Nucleus accumbens (tissue), 56 donors: Measurements from ENCODE around the gene MRPL34.
"Not testable (repeated sequence)": the region's sequence is repeated elsewhere in the genome, so short reads cannot be mapped to it uniquely, and the experiment has no call there.

Experiments used
- DNase-seq, 56 donors: peaks; one replicate each; lab custom pipeline; 2025; lab: John Stamatoyannopoulos, UW

MRPL34 gene

DNA sequence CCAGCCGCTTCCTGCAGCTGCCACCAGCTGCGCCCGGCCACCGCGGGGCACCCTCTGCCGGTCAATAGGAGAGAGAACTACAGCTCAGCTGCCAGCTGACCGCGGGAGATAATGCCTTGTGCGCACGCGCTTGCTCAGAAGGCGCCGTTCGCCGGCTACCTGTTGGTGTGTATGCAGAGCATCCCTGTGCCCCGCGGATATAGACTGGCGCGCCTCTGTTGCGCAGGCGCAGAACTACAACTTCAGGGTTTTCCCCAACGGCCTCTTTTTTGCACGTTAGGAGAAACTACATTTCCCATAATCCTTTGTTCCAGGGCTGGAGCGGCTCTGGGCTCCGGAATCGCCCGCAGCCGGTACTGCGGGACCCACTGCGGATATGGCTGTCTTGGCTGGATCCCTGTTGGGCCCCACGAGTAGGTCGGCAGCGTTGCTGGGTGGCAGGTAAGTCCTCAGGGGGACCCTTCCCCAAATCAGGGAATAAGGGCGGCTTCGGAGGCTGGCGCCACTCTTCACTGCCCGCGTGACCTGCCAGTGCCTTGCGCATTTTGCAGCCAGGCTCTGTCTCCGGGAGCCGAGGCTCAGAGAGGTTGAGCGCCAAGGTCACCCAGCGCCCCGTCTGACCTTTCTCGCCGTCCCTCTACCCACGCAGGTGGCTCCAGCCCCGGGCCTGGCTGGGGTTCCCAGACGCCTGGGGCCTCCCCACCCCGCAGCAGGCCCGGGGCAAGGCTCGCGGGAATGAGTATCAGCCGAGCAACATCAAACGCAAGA lies at the start of gene MRPL34:
Gene MRPL34, plus strand, starts transcription at position 356 of the 768 bp plus-strand sequence. Its CDS starts 21 bp downstream, at position 377.
- peak; percentile 57 to 99 (median 94) for DNase-seq

GRCh38 chr19:17256130-17256529 lies 49.5 kb upstream of the MRPL34 start:
- DNase-seq, result no peak

GRCh38 chr19:17259118-17259780 lies 46.4 kb upstream of the MRPL34 start:
- no peak for DNase-seq

DNA sequence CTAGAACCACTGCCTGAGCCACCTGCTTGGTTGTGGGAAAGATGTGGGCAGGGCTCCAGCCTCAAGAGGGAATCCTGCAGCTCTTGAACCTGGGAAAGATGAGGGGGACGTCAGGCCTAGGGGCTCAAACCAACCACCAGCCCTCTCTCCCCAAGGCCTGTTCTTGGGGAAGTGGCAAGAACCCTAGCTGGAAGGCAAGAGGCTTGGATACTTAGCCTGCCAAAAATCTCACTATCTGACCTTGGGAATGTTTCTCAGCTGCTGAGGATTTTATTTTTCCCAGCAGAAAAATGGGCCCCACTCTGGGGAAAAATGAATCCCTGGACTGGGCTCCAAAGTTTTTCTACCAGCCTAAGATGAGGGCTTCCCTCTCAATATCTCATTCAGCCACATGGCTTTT lies 45.7 kb upstream of the MRPL34 start:
- no peak for DNase-seq

DNA sequence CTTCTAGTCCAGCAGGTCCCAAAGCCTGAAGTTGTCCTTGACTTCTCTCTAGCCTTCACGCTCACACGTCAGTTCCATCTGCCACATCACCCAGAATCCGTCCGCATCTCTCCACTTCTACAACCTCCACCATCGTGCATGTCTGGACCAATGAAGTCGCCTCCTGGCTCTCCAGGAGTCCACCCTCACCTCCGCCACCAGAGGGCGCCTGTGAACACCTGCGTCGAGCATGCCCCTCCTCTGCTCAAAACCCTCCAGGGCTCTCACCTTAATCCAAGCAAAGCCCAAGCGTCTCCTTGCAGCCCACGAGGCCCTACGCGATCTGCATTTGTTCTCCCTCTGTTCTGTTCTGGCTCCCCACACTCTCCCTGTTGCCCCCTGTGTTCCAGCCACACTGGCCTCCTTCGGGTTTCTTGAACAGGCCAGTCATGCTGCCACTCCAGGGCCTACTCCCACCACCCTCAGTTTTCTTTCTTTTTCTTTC lies 44.8 kb upstream of the MRPL34 start:
- peak in 30 of 56 donors; percentile 3 to 70 (median 34) for DNase-seq

DNA sequence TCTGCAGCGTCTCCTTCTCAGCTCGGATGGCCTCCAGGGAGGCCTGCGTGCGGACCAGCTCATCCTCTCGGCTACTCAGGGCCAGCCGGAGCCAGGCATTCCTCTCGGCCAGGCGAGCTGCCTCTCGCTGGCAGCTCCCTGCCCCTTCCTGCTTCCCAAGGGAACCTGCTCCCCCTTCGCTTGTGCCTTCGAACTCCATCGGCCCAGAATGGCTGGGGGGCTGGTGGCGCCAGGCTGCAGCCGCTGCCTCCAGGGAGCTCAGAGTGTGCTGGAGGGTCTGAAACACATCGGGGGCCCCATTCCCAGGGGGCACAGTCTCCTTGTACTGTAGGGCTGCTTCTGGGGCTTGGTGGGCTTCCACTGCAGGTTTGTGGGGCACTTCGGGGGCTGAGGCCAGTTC lies 43.1 kb upstream of the MRPL34 start:
- DNase-seq, result no peak

DNA sequence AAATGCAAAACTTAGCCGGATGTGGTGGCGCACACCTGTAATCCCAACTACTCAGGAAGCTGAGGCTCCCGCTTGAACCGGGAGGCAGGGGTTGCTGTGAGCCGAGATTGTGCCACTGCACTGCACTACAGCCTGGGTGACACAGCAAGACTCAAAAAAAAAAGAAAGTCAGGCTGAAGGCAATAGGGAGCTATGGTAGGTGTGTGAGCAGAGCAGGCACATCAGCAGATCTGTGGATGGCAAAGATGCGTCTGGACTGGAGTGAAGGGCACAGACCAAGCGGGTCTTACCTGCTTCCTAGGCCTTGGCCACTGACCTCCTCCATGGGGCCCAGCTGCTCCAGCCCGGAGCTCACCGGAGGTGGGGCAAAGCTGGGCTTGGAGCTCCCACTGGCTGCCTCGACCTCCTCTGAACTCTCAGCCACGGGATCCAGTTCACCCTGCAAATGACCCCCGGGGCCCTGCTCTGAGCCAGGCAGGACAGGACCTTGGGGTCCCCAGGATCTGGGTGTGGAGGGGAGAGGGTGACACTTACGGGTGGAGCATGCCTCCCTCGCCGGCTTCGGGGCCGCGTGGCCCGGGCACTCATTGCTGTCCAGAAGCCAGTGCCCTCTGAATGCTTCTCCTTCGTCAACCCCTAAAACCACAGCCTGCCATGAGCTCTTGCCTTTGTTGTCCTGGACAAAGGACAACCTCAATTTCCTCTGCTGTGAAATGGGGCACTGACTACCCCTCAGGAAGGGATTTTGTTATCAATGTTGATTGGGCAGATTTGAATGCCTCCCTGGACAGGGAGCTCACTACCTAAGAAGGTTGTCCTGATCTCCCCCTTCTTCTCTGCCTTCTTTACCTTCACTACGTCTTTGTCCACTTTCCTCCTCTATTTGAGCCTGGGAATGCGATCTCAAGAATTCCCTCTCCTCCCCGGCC lies 41.7 kb upstream of the MRPL34 start:
- no peak for DNase-seq

DNA sequence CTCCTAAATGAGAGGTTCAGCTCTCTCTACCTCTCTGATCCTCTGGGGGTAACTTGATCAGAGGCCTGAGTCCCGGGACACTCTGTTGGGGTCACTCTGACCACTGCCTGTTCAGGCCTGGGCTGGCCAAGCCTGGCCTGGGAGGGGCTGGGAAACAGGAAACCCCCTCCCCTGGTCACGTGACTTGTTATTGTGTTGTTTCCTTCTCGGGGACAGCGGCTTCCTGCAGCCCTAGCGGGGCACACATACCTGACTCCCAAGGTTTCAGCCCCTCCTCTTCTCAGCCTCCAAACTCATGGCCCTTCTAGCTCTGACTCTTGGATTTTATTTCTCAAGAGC lies 41.1 kb upstream of the MRPL34 start, which contains the start of gene USHBP1:
Gene USHBP1, minus strand, starts transcription at position 105 of the 339 bp plus-strand sequence. CDS start 446 bp downstream, outside the sequence.
- DNase-seq, result no peak

- no peak for DNase-seq
Observed at GRCh38 chr19:17266026-17266425, 39.6 kb upstream of the MRPL34 start.

- peak in 1 of 56 donors; percentile 29 for DNase-seq
Observed at GRCh38 chr19:17266589-17266974, 39.1 kb upstream of the MRPL34 start.

GRCh38 chr19:17266975-17267788 lies 38.5 kb upstream of the MRPL34 start, which contains the start of gene BABAM1:
Gene BABAM1, plus strand, starts transcription at chr19:17267443. Its CDS starts 1,364 bp downstream, at chr19:17268807.
- DNase-seq, result peak; percentile 81 to 99 (median 96)

- no peak for DNase-seq
Observed at GRCh38 chr19:17268754-17269153, 36.9 kb upstream of the MRPL34 start.

- not testable (repeated sequence) for DNase-seq
Observed at GRCh38 chr19:17274892-17275291, 30.8 kb upstream of the MRPL34 start.

- DNase-seq, result no peak
Observed at GRCh38 chr19:17275441-17276175, 30.1 kb upstream of the MRPL34 start.

- DNase-seq, result no peak
Observed at GRCh38 chr19:17279436-17279835, 26.2 kb upstream of the MRPL34 start.

DNA sequence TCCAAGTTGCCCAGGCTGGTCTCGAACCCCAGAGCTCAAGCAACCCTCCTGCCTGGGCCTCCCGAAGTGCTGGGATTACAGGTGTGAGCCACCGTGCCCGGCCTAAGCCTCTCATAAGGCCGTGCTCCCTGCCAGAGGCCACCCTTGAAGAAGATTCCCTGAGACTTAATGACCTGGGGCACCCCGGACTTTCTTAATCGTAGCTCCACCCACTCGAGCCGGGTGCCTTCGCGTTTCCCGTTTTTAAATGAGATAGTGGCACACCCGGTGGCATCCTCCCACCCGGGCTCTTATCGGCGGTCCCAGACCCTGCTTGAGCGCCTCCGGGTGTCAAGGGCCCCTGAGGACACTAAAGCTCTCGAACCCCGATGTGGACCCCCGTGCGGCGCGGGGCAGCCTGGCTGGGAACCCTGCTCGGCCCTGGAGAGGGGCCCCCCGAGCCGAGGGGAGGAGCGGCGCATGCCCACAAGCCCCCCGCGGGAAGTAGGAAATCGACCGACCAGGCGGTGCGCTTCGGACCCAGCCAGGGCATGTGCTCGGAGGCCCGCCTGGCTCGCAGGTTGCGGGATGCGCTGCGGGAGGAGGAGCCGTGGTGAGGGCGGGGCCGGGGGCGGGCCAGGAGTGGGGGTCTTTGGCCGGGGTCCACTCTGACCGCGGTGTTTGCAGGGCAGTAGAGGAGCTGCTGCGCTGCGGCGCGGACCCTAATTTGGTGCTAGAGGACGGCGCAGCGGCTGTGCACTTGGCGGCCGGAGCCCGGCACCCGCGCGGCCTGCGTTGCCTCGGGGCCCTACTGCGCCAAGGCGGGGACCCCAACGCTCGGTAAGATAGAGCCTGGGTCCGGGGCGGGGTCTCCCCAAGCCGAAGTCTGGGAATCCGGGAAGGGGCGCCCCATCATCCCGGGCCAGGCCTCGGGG lies 24.0 kb upstream of the MRPL34 start, which contains the start of gene ANKLE1:
Gene ANKLE1, plus strand, starts transcription at position 511 of the 914 bp plus-strand sequence. Its CDS starts 20 bp downstream, at position 531.
- peak in 11 of 56 donors; percentile 0 to 55 (median 12) for DNase-seq

- peak in 48 of 56 donors; percentile 7 to 80 (median 40) for DNase-seq
Observed at GRCh38 chr19:17282488-17283125, 23.1 kb upstream of the MRPL34 start.
